ENCODE data around the gene SLC25A25. TPM values are rescaled to one million over a fixed set of nuclear protein-coding genes. Genes with fewer than 3 reads are reported as not detected.
"Not testable (repeated sequence)": the region's sequence is repeated elsewhere in the genome, so short reads cannot be mapped to it uniquely, and the experiment has no call there.

The SLC25A25 gene
- total RNA-seq, 3 donors from 2014 or later (not counting 1 experiment from before 2014, with no cell fraction given) = 16.8 to 19.1 (median 18.9) TPM

- Mint-ChIP-seq H3K4me3 (peak overlapping the region; percentile 62), H3K4me1 (peaks cover 39 to 42% of the 10 kb centered on the region in 2 donors), H3K9me3 (no peaks in the 10 kb centered on the region), H3K27ac (peak overlapping the region in 1 of 2 donors; percentile 91), H3K36me3 (no peaks in the 10 kb centered on the region), H3K27me3 (ENCODE audit: low read depth in 2 of 2) (no peaks in the 10 kb centered on the region)
- Histone ChIP-seq H3K27ac (ENCODE audit: low read length) (no peak overlapping the region), H3K27me3 (ENCODE audit: control insufficient read depth, insufficient read depth, low read length) (no peaks in the 10 kb centered on the region), H3K9me3 (ENCODE audit: control insufficient read depth, insufficient read depth, low read length) (no peaks in the 10 kb centered on the region), H3K4me3 (ENCODE audit: low read length) (no peak overlapping the region), H3K4me1 (ENCODE audit: control insufficient read depth, insufficient read depth, low read length) (peaks cover 62% of the 10 kb centered on the region), H3K36me3 (ENCODE audit: control insufficient read depth, insufficient read depth, low read length) (no peaks in the 10 kb centered on the region)
- intact Hi-C loops (cut with micrococcal nuclease) = no loop called here
- no peak for TF ChIP-seq CTCF (IDR thresholded peaks at IDR 0.05)
- DNase-seq (peak in 1 of 2 donors; percentile 40), ATAC-seq (no peak)
- 63% methylated on average over 4 of the region's 7 CpGs for WGBS (ENCODE audit: insufficient coverage)
Observed at GRCh38 chr9:128070874-128071273, 2.8 kb downstream of the SLC25A25 start.

- DNase-seq; H3K36me3 Mint-ChIP-seq; H3K9me3 ChIP-seq (ENCODE audit: control insufficient read depth, insufficient read depth, low read length); ATAC-seq; H3K27me3 ChIP-seq (ENCODE audit: control insufficient read depth, insufficient read depth, low read length); intact Hi-C loops (cut with micrococcal nuclease); H3K36me3 ChIP-seq (ENCODE audit: control insufficient read depth, insufficient read depth, low read length); H3K9me3 Mint-ChIP-seq; H3K27me3 Mint-ChIP-seq (ENCODE audit: low read depth in 2 of 2); H3K4me3 ChIP-seq (ENCODE audit: low read length): not testable (repeated sequence)
- H3K4me1 Mint-ChIP-seq = peaks cover 33 to 37% of the 10 kb centered on the region in 2 donors
- WGBS (ENCODE audit: insufficient coverage) = 73% methylated on average over 10 of the region's 12 CpGs
- H3K4me1 ChIP-seq (ENCODE audit: control insufficient read depth, insufficient read depth, low read length) = peaks cover 56% of the 10 kb centered on the region
- H3K27ac Mint-ChIP-seq = peak overlapping the region in 1 of 2 donors; percentile 91
- peak overlapping the region; percentile 78 for H3K4me3 Mint-ChIP-seq
- peak overlapping the region; percentile 89 for H3K27ac ChIP-seq (ENCODE audit: low read length)
Observed at GRCh38 chr9:128071475-128071874, 3.4 kb downstream of the SLC25A25 start.

GRCh38 chr9:128072144-128073021 is 4.4 kb downstream of the SLC25A25 start:
- Histone ChIP-seq H3K27ac (ENCODE audit: low read length) (peak overlapping the region; percentile 89), H3K4me1 (ENCODE audit: control insufficient read depth, insufficient read depth, low read length) (peaks cover 49% of the 10 kb centered on the region), H3K4me3 (ENCODE audit: low read length) (peak overlapping the region; percentile 26), H3K9me3 (ENCODE audit: control insufficient read depth, insufficient read depth, low read length) (no peaks in the 10 kb centered on the region), H3K27me3 (ENCODE audit: control insufficient read depth, insufficient read depth, low read length) (no peaks in the 10 kb centered on the region), H3K36me3 (ENCODE audit: control insufficient read depth, insufficient read depth, low read length) (no peaks in the 10 kb centered on the region)
- Mint-ChIP-seq H3K4me1 (peaks cover 37 to 42% of the 10 kb centered on the region in 2 donors), H3K27ac (peak overlapping the region in 1 of 2 donors; percentile 91), H3K27me3 (ENCODE audit: low read depth in 2 of 2) (no peaks in the 10 kb centered on the region), H3K36me3 (no peaks in the 10 kb centered on the region), H3K9me3 (no peaks in the 10 kb centered on the region), H3K4me3 (peak overlapping the region; percentile 78)
- peak; percentile 49 to 82 for DNase-seq
- no peak for ATAC-seq
- WGBS (ENCODE audit: insufficient coverage) = under 1% methylated on average over 5 of the region's 5 CpGs
- TF ChIP-seq CTCF (IDR thresholded peaks at IDR 0.05) = no peak
- intact Hi-C loops (cut with micrococcal nuclease) = no loop called here

- Histone ChIP-seq H3K27me3 (ENCODE audit: control insufficient read depth, insufficient read depth, low read length) (no peaks in the 10 kb centered on the region), H3K4me1 (ENCODE audit: control insufficient read depth, insufficient read depth, low read length) (peaks cover 55% of the 10 kb centered on the region), H3K4me3 (ENCODE audit: low read length) (no peak overlapping the region), H3K27ac (ENCODE audit: low read length) (peak overlapping the region; percentile 89), H3K36me3 (ENCODE audit: control insufficient read depth, insufficient read depth, low read length) (no peaks in the 10 kb centered on the region), H3K9me3 (ENCODE audit: control insufficient read depth, insufficient read depth, low read length) (no peaks in the 10 kb centered on the region)
- peak overlapping the region; percentile 57 for H3K4me3 Mint-ChIP-seq
- no peaks in the 10 kb centered on the region for H3K9me3 Mint-ChIP-seq
- DNase-seq (no peak), ATAC-seq (no peak)
- peak overlapping the region in 1 of 2 donors; percentile 91 for H3K27ac Mint-ChIP-seq
- H3K4me1 Mint-ChIP-seq = peaks cover 41 to 50% of the 10 kb centered on the region in 2 donors
- no peaks in the 10 kb centered on the region for H3K27me3 Mint-ChIP-seq (ENCODE audit: low read depth in 2 of 2)
- 78% methylated on average over 3 of the region's 7 CpGs for WGBS (ENCODE audit: insufficient coverage)
- intact Hi-C loops (cut with micrococcal nuclease) = no loop called here
- no peak for TF ChIP-seq CTCF (IDR thresholded peaks at IDR 0.05)
- no peaks in the 10 kb centered on the region for H3K36me3 Mint-ChIP-seq
Observed at GRCh38 chr9:128073253-128073886, 5.3 kb downstream of the SLC25A25 start.
